Prostate gland (tissue), 2 donors: ENCODE measurements around the gene WDR18.

Experiments used
- CTCF ChIP-seq, 4 experiments: fragments of 200-600 bp in 2 of 4; fragments of 450-650 bp in 2 of 4; sonication (generic) in 2 of 4; IDR thresholded peaks; 1 replicate in 3 of 4; 2 replicates in 1 of 4; pipeline ENCODE4 v1.5.1; 2016 to 2019; ENCODE audit warnings: antibody characterized with exemption in 4 of 4, mild to moderate bottlenecking in 2 of 4, moderate library complexity in 2 of 4
- POLR2A ChIP-seq: fragments of 450-650 bp; IDR thresholded peaks from one replicate; pipeline ENCODE4 v1.6.1; 2016; ENCODE audit warnings: antibody characterized with exemption, mild to moderate bottlenecking
- POLR2AphosphoS5 ChIP-seq: sonication (generic); formaldehyde crosslinking; IDR thresholded peaks from one replicate; pipeline ENCODE4 v1.6.1; 2017; ENCODE audit warnings: antibody characterized with exemption

- TF ChIP-seq CTCF (IDR thresholded peaks at IDR 0.05) (no peak), POLR2AphosphoS5 (no peak), POLR2A (no peak)
Measured at GRCh38 chr19:1004803-1005664, 20.9 kb downstream of the WDR18 start.
